ENCODE data around the gene DNAJC10. TPM values are rescaled to one million over a fixed set of nuclear protein-coding genes. Genes with fewer than 3 reads are reported as not detected.
"Not testable (repeated sequence)": the region's sequence is repeated elsewhere in the genome, so short reads cannot be mapped to it uniquely, and the experiment has no call there.

Gene DNAJC10
- total and polyA plus RNA-seq, 7 donors, result 9.0 to 31.1 (median 25.8) TPM

DNA sequence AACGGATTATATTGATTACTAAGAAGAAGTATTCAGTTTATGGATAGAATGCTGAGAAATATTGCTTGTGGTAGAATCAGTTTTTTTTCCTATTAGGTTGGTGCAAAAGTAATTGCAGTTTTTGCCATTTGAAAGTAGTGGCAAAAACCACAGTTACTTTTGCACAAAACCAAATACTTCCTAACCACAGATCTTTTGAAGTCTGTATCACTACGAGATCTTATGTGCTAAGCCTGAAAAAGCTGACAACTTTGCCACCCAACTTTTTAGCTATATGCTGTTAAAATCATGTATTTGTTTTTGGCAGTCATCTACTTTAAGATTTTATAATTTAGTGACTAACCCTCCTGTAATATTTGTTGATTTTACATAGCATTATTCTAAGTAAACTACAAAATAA lies 24.6 kb downstream of the DNAJC10 start:
- TF ChIP-seq CTCF (IDR thresholded peaks at IDR 0.05), result no peak
- ATAC-seq (no peak), DNase-seq (no peak)
- Histone ChIP-seq H3K36me3 (ENCODE audit: insufficient read depth in 1 of 2, low read depth in 1 of 2) (peaks cover 17 to 93% of the 10 kb centered on the region in 2 donors), H3K27ac (no peak overlapping the region), H3K27me3 (ENCODE audit: insufficient read depth in 3 of 3, low read length in 2 of 3) (no peaks in the 10 kb centered on the region), H3K4me1 (no peaks in the 10 kb centered on the region), H3K9me3 (no peaks in the 10 kb centered on the region), H3K4me3 (no peak overlapping the region)
- intact Hi-C loops (cut with DNase I), result no loop called here
- 91 to 95% (median 92%) methylated on average over 2 of the region's 2 CpGs for WGBS, 3 donors

DNA sequence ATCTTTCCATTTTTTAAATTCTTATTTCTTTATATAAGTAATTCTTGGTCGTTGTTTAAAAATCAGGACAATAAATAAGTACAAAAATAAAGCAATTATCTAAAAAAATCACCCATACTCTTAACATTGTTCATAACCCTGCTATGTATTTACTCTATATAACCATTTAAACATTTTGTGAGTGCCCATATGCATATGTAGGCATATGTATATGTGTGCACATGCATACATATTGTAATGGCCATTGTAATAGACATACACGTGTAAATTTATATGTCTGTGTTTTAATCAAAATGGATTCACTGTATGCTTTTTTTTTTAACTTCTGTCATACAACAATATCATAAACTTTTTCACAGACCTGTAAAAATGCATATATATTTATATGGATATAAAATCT lies 25.6 kb downstream of the DNAJC10 start:
- H3K36me3 ChIP-seq (ENCODE audit: insufficient read depth in 1 of 2, low read depth in 1 of 2), result peaks cover 17 to 86% of the 10 kb centered on the region in 2 donors

DNA sequence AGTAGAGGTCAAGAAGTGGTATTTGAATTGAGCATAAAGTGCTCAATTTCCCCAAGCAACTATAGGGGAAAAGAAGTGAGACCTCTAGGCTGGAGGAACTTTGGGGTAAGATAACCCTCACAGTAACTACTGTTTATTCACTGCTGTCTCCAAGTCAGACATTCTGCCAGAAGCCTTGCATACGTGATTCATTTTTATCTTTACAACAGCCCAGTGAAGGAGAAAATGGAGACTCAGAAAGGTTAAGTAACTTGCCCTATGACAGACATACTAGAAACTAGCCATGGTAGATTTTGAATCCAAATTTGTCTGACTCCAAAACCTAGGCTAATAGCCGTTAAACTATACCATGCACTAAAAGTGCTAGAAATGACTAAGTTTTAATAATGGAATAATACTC lies 28.4 kb downstream of the DNAJC10 start:
- intact Hi-C loops (cut with DNase I), result no loop called here
- ATAC-seq, result no peak
- H3K4me3 ChIP-seq, result no peak overlapping the region
- H3K4me1 ChIP-seq, result no peaks in the 10 kb centered on the region
- peaks cover 10 to 60% of the 10 kb centered on the region in 2 donors for H3K36me3 ChIP-seq (ENCODE audit: insufficient read depth in 1 of 2, low read depth in 1 of 2)
- 69 to 80% (median 72%) methylated on average over 2 of the region's 2 CpGs for WGBS, 3 donors
- no peak overlapping the region for H3K27ac ChIP-seq
- H3K27me3 ChIP-seq (ENCODE audit: insufficient read depth in 3 of 3, low read length in 2 of 3), result no peaks in the 10 kb centered on the region
- no peak for TF ChIP-seq CTCF (IDR thresholded peaks at IDR 0.05)
- no peak for DNase-seq
- H3K9me3 ChIP-seq, result no peaks in the 10 kb centered on the region

More for the DNA sequence above, 25.6 kb downstream of the DNAJC10 start:
- Histone ChIP-seq H3K27ac (no peak overlapping the region), H3K9me3 (no peaks in the 10 kb centered on the region), H3K4me3 (no peak overlapping the region), H3K27me3 (ENCODE audit: insufficient read depth in 3 of 3, low read length in 2 of 3) (no peaks in the 10 kb centered on the region), H3K4me1 (no peaks in the 10 kb centered on the region)
- no peak for ATAC-seq
- 93 to 98% (median 94%) methylated on average over 2 of the region's 2 CpGs for WGBS, 3 donors
- intact Hi-C loops (cut with DNase I), result no loop called here
- no peak for TF ChIP-seq CTCF (IDR thresholded peaks at IDR 0.05)
- DNase-seq, result no peak

DNA sequence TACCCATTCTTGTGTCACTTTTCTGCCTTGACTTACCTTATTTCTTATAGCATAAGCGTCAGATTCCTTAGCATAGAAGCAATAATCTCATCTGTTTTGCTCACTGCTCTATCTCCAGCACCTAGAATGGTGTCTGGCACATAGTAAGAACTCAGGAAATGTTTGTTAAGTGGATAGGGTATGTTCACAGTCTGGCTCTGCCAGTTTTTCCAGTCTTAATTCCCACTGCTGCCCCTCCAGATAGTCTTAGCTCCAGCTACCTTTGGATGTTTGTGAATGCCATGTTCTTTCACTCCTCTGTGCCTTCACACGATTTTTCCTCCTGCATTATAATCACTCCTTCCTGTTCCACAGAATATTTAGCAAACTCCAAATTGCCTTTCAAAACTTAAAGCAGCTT lies 29.0 kb downstream of the DNAJC10 start:
- Histone ChIP-seq H3K27me3 (ENCODE audit: insufficient read depth in 3 of 3, low read length in 2 of 3) (no peaks in the 10 kb centered on the region), H3K4me1 (no peaks in the 10 kb centered on the region), H3K4me3 (no peak overlapping the region), H3K9me3 (no peaks in the 10 kb centered on the region), H3K27ac (no peak overlapping the region), H3K36me3 (ENCODE audit: insufficient read depth in 1 of 2, low read depth in 1 of 2) (peaks cover 13 to 60% of the 10 kb centered on the region in 2 donors)
- TF ChIP-seq CTCF (IDR thresholded peaks at IDR 0.05), result no peak
- WGBS, 3 donors, result 91 to 93% (median 91%) methylated on average over 2 of the region's 2 CpGs
- ATAC-seq (no peak), DNase-seq (no peak)
- intact Hi-C loops (cut with DNase I), result no loop called here

DNA sequence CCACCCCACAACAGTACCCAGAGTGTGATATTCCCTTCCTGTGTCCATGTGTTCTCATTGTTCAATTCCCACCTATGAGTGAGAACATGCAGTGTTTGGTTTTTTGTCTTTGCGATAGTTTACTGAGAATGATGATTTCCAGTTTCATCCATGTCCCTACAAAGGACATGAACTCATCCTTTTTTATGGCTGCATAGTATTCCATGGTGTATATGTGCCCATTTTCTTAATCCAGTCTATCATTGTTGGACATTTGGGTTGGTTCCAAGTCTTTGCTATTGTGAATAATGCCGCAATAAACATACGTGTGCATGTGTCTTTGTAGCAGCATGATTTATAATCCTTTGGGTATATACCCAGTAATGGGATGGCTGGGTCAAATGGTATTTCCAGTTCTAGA lies 29.8 kb downstream of the DNAJC10 start:
- H3K9me3 ChIP-seq; H3K4me3 ChIP-seq; H3K27ac ChIP-seq; intact Hi-C loops (cut with DNase I); H3K4me1 ChIP-seq; H3K27me3 ChIP-seq (ENCODE audit: insufficient read depth in 3 of 3, low read length in 2 of 3); DNase-seq; ATAC-seq: not testable (repeated sequence)
- WGBS, 3 donors, result 84 to 100% (median 96%) methylated on average over 2 to 3 of the region's 3 CpGs
- H3K36me3 ChIP-seq (ENCODE audit: insufficient read depth in 1 of 2, low read depth in 1 of 2), result peaks cover 13 to 61% of the 10 kb centered on the region in 2 donors
